Measurements from ENCODE around the gene ATP2A2. TPM values are rescaled to one million over a fixed set of nuclear protein-coding genes. Genes with fewer than 3 reads are reported as not detected.
"Not testable (repeated sequence)": the region's sequence is repeated elsewhere in the genome, so short reads cannot be mapped to it uniquely, and the experiment has no call there.

The ATP2A2 gene
- total RNA-seq, 1 donor from 2014 or later: 94.4 TPM

- DNase-seq (ENCODE audit: low spot score): no peak
These were observed 8.6 kb downstream of the ATP2A2 start for GRCh38 chr12:110289711-110290078.

GRCh38 chr12:110301065-110301806, 20.2 kb downstream of the ATP2A2 start:
- no peak for DNase-seq (ENCODE audit: low spot score)

- DNase-seq (ENCODE audit: low spot score): peak; percentile 19
These were observed 23.1 kb downstream of the ATP2A2 start for GRCh38 chr12:110304061-110304551.

- no peak for DNase-seq (ENCODE audit: low spot score)
These were observed 26.3 kb downstream of the ATP2A2 start for GRCh38 chr12:110307372-110307771.

- peak; percentile 79 for DNase-seq (ENCODE audit: low spot score)
These were observed 29.7 kb downstream of the ATP2A2 start for GRCh38 chr12:110310763-110311162.

- no peak for DNase-seq (ENCODE audit: low spot score)
These were observed 30.9 kb downstream of the ATP2A2 start for GRCh38 chr12:110311903-110312302.

- peak; percentile 18 for DNase-seq (ENCODE audit: low spot score)
These were observed 31.7 kb downstream of the ATP2A2 start for GRCh38 chr12:110312581-110313360.

- DNase-seq (ENCODE audit: low spot score): no peak
These were observed 33.3 kb downstream of the ATP2A2 start for GRCh38 chr12:110314308-110314707.

- peak; percentile 26 for DNase-seq (ENCODE audit: low spot score)
These were observed 35.8 kb downstream of the ATP2A2 start for GRCh38 chr12:110316861-110317260.

GRCh38 chr12:110317911-110318310, 36.9 kb downstream of the ATP2A2 start:
- DNase-seq (ENCODE audit: low spot score): peak; percentile 10

GRCh38 chr12:110320550-110320949, 39.5 kb downstream of the ATP2A2 start:
- no peak for DNase-seq (ENCODE audit: low spot score)

- no peak for DNase-seq (ENCODE audit: low spot score)
These were observed 48.7 kb downstream of the ATP2A2 start for GRCh38 chr12:110329710-110330109.

- DNase-seq (ENCODE audit: low spot score): no peak
These were observed 49.1 kb downstream of the ATP2A2 start for GRCh38 chr12:110330124-110330523.

GRCh38 chr12:110330544-110330943, 49.5 kb downstream of the ATP2A2 start:
- no peak for DNase-seq (ENCODE audit: low spot score)

GRCh38 chr12:110333201-110333600, 52.2 kb downstream of the ATP2A2 start:
- no peak for DNase-seq (ENCODE audit: low spot score)

GRCh38 chr12:110335481-110336045, 54.5 kb downstream of the ATP2A2 start:
- no peak for DNase-seq (ENCODE audit: low spot score)

GRCh38 chr12:110337912-110338710, 57.1 kb downstream of the ATP2A2 start:
- DNase-seq (ENCODE audit: low spot score): no peak

- DNase-seq (ENCODE audit: low spot score): no peak
These were observed 57.7 kb downstream of the ATP2A2 start for GRCh38 chr12:110338754-110339153.

- DNase-seq (ENCODE audit: low spot score): no peak
These were observed 58.3 kb downstream of the ATP2A2 start for GRCh38 chr12:110339184-110339952.

GRCh38 chr12:110340261-110340660, 59.2 kb downstream of the ATP2A2 start:
- DNase-seq (ENCODE audit: low spot score): not testable (repeated sequence)

GRCh38 chr12:110340706-110341105, 59.7 kb downstream of the ATP2A2 start:
- no peak for DNase-seq (ENCODE audit: low spot score)

Data from umbilical cord (tissue), 2 donors.